PC-9 (cell line): ENCODE data around the gene LIMS1.

Experiments used
- EZH2 ChIP-seq: fragments of 200-600 bp; sonication (generic); IDR thresholded peaks from 2 replicates; pipeline ENCODE4 v1.8.0; 2017; ENCODE audit warnings: antibody characterized with exemption, low read depth
- TF ChIP-seq, protein P1 (sequence below): fragments of 200-600 bp; sonication (generic); conservative IDR thresholded peaks from 2 replicates; pipeline ENCODE4 v1.6.1; 2017; ENCODE audit warnings: mixed run types, antibody characterized with exemption, mild to moderate bottlenecking, moderate library complexity

- TF ChIP-seq, protein P1, sequence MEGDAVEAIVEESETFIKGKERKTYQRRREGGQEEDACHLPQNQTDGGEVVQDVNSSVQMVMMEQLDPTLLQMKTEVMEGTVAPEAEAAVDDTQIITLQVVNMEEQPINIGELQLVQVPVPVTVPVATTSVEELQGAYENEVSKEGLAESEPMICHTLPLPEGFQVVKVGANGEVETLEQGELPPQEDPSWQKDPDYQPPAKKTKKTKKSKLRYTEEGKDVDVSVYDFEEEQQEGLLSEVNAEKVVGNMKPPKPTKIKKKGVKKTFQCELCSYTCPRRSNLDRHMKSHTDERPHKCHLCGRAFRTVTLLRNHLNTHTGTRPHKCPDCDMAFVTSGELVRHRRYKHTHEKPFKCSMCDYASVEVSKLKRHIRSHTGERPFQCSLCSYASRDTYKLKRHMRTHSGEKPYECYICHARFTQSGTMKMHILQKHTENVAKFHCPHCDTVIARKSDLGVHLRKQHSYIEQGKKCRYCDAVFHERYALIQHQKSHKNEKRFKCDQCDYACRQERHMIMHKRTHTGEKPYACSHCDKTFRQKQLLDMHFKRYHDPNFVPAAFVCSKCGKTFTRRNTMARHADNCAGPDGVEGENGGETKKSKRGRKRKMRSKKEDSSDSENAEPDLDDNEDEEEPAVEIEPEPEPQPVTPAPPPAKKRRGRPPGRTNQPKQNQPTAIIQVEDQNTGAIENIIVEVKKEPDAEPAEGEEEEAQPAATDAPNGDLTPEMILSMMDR = no peak
- TF ChIP-seq EZH2 = no peak
These were observed 42.4 kb upstream of the LIMS1 start for GRCh38 chr2:108491848-108492247.
